HUDEP-2 (cell line): ENCODE results near the gene CCN5.
A peak's percentile ranks its signal among the peaks of the same experiment; 100 is the strongest.

Source experiments
- DNase-seq, 76 experiments: peaks; one replicate each; lab custom pipeline; 2025; ENCODE audit not compliant: unreplicated experiment in 76 of 76; lab: John Stamatoyannopoulos, UW

The CCN5 gene

GRCh38 chr20:44733341-44734069, 18.3 kb downstream of the CCN5 start:
- DNase-seq, result peak in 52 of 76 experiments; percentile 4 to 65 (median 32)

- no peak for DNase-seq
Measured at GRCh38 chr20:44734938-44735337, 19.8 kb downstream of the CCN5 start.

DNA sequence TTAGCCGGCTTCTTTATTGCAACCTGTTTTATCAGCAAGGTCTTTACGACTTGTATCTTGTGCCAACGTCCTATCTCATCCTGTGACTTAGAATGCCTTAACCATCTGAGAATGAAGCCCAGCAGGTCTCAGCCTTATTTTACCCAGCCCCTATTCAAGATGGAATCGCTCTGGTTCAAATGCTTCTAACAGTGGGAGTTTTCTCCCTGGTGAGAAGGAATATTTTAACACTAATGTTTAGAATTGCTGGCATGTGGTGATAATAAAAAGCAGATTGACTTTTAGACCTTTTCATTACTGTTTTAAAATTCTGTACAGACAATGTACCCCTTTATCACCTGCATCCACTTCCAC, 20.6 kb downstream of the CCN5 start:
- no peak for DNase-seq

DNA sequence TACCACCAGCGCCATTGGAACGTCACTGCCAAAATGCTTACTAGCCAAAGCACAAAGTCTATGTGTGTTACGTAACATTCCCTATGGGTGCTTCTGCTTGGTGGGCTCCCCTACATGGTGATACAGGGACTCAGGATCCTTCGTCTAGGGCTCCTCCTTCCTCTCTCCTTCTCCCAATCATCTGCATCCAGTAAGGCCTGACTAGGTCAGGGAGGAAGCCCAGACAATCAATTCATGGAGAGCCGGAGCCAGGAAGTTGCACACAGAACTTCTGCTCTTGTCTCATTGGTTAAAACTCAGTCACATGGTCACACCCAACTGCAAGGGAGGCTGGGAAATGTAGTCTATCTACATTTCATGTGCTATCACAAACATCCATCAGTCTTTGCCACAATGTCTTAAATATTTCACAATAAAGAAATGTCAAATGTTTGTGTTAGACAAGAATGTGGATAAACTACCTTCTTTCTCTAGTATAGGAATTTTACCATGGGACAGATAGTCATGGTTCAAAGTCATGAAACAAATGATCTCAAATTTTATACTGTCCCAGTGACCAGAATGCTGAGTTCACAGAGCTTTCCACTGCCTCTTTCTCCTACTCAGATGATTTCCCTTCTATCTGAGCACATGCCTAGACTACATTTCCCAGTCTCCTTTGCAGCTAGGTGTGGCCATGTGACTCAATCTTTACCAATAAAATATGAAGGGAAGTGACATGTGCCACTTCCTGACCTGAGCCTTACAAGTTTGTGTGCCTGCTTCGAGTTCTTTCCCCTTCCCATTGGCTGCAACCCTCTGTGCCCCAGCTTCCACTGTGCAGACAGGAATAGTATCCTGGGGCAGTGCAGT, 21.2 kb downstream of the CCN5 start:
- peak in 17 of 76 experiments; percentile 4 to 53 (median 14) for DNase-seq

DNA sequence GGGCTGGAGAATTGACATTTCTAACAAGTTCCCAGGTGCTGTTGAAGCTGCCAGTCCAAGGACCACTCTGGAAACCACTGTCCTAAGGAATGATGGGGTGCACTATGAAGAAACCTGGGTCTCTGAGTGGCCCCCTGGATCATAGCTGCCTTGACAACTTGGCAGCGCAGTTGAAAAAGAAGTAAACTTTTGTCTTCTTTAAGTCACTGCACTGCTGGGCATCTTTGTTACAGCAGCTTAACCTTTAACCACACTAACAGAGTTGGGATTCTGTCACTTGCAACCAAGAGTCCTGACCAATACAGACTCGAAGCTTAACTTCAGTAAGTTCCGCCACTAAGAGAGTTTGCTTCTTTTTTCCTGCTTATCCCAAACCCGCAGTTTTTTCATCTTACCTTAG, 21.9 kb downstream of the CCN5 start:
- no peak for DNase-seq

DNA sequence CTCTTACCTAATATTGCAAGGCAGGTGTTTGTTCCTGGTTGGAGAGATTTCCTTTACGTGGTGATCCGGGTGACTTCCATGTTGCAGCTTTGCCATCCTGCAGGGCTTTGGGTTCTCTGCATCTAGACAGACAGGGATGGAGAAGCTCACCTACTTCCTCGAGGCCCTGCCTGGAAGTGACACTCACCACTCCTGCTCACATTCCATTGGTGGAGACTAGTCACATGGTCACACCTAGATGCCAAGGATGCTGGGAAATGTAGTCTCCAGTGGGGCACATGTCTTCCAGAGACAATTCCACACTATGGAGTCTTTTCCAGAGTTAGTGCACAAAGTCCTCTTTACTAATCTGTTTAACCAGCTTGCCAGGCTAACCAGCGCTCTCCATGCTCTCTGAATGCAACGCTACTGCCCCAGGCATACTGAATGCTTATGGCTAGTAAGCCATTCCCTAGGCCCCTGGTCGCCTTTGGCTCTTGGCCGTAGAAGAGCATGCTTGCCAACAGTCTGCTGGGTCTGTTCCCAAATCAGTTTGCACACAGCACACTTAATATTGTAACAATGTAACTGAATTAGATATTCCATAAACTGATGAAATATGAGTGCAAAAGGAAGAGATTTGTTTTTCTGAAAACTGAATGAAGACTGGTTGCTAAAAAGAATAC, 23.8 kb downstream of the CCN5 start:
- peak in 36 of 76 experiments; percentile 3 to 58 (median 20) for DNase-seq

DNA sequence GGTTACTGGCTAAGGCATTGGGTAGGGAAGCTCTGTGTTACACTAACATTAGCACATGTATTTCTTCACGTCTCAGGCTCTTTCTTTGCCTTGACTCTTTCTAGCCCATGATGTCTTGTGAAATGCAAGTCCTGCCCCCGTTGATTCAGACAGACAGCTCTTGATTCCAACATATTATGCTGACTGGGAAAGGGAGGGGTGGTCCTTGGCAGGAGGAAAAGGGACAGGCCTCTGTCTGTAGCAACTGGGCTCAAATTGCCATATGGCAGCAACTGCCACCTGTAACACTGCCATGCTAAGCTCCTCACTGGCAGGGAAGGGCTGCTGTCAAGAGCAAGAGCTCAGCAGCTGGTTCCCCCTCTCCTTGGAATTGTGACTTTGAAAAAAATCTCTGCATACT, 24.8 kb downstream of the CCN5 start:
- no peak for DNase-seq

DNA sequence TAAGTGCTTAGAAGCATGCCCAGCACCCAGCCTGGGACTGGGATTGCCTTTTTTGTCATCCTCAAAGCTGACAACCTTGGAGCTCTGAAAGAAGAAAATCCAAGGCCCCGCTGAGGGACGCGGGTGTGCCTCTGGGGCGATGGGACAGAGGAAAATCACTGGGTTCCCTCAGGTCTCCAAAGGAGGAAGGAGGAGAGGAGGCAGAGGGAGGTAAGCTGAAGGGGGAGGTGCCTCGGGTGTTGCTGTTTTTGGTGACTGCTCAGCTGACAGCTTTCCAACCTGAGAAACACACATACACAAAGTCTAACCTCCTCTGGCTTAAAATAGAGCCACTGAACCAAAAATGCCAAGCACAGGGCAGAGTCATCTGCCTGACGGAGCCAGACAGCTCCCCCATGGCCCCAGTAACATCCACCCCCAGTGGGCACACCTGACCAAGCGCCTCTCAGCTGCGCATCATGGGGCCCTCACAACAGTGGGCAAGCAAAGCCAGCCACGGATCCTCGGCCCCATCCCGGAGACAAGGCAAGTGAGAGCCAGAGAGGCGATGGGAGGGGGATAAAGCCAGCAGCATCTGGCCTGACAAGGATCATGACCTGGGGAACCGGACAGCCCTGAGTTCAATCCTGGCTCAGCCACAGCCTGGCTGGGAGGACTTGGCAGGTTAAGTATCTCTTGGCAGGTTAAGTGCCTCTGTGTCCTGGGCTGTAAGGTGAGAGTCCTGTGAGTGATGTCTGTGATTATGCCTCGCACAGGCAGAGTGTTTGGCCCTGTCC, 27.3 kb downstream of the CCN5 start:
- DNase-seq, result no peak

DNA sequence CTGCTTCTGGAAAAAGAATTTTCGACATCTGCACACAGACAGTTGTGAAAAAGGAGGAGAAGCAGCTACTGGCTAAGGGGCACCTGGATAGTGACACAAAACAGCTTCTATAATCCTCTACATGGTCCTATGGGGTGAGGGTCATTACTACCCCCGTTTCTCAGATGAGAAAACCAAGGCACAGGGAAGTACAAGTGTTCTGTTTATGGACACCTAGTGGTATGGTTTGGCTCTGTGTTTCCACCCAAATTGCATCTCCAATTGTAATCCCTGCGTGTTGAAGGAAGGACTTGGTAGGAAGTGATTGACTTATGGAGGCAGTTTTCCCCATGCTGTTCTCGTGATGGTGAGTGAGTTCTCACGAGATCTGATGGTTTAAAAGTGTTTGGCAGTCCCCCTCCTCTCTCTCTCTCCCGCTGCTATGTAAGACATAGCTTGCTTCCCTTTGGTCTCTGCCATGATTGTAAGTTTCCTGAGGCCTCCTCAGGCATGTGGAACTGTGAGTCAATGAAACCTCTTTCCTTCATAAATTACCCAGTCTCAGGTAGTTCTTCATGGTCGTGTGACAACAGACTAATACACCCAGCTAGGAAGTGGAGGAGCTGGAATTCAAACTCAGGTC, 28.0 kb downstream of the CCN5 start:
- DNase-seq, result no peak

DNA sequence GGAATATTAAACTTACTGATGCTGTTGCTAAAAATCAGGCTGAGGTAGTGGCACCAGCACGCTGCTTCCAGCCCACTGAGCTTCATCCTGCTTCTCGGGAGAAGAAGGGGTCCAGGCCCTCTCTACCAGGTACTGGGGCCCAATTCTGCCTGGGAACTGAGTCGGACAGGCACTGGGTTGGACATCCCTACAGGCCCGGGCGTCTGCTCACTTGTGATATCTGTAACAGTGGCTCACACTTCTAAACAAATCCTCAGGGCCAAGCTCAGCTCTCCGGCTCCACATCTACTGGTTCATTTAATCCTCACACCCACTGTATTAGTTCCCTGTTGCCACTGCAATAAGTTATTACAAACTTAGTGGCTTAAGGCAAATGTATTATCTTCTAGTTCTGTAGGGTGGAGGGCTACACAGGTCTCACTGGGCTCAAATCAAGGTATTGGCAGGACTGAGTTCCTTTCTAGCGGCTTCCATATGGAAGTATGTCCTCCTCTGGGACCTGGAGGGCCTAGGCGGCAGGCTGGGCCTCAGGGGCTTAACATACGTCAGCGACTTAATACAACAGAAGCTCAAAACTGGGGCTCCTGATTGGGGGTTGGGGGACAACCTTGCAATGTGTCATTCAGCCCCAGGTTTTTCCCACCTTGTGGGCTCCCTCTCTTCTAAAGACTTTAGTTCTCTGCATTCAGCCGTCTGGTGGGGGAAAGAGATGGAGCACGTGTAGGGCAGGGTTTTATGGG, 28.9 kb downstream of the CCN5 start:
- DNase-seq, result no peak

DNA sequence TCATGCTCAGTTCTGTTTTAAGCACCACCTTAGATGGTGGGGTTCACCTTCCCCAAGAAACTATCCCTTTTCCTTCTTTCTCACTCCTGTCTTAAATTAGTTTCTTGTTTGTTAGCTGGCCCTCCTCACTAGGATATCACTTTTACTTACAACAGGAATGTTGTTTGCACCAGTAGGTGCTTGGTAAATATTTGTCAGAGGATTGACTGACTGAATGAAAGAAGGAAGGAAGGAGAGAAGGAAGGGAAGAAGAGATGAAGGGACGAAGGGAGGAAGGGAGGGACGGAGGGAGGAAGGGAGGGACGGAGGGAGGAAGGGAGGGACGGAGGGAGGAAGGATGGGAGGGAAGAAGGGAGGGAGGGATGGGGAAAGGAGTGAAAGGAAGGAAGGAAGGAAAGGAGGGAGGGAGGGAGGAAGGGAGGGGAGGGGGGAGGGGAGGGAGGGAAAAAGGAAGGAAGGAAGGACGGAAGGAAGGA, 30.0 kb downstream of the CCN5 start:
- no peak for DNase-seq

DNA sequence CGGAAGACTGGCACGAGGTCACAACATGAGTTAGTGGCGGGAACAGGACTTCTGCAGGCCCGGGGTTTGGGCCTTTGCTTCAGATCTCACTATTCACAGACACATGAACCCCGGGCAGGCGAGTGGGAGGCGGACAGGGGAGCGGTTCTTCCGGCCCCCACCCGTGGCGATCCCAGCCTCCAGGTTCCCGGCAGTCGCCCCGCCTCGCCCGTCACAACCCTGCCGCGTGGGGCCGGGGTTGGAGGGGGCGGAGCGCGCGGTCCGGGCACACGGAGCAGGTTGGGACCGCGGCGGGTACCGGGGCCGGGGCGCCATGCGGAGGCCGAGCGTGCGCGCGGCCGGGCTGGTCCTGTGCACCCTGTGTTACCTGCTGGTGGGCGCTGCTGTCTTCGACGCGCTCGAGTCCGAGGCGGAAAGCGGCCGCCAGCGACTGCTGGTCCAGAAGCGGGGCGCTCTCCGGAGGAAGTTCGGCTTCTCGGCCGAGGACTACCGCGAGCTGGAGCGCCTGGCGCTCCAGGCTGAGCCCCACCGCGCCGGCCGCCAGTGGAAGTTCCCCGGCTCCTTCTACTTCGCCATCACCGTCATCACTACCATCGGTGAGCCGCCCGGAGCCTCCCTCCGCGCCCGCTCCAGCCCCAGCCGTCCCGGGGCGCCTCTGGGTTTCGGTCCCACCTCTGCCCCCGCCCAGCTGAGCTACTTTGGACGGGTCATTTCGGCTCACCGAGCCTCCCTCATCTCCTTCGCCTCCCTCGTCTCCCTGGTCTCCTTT, 30.6 kb downstream of the CCN5 start, which contains the start of gene KCNK15:
KCNK15 (plus strand) TSS at position 268 of the 769 bp plus-strand sequence; CDS start at position 314, 46 bp downstream.
- no peak for DNase-seq

DNA sequence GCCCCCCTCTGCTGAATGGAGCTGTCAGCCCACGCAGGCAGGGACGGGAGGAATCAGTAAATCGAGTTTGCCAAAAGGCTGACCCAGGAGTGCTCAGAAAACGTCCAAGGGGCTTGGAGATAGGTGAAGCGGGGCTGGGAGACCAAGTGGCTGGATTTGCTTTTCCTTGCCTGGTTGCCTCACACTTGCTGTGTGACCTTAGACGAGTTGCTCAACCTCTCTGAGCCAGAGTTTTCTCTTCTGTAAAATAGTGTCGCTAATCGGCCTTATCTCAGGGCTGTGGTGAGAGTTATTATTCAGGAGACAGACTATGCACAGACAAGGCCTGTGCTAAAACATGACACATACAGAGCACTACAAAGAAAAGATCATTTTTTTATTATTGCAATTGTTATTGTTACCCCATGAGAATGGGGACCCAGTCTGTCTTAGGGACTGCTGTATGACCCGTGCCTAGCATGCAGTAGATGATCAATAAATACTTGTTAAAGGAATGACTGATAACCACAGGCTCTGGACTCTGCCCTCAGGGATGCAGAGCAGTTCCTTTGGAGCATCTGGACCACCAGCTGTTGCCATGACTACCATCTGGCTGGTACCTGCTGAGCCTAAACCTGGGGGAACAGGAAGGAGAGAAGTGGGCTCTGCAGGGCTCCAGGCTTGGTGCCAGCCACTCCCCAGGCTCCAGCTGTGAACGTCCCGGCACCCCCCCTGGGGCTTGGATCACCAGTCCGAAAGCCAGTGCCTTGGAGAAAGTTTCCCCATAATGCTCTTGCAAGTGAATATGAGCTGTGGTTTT, 31.4 kb downstream of the CCN5 start:
- DNase-seq, result no peak

DNA sequence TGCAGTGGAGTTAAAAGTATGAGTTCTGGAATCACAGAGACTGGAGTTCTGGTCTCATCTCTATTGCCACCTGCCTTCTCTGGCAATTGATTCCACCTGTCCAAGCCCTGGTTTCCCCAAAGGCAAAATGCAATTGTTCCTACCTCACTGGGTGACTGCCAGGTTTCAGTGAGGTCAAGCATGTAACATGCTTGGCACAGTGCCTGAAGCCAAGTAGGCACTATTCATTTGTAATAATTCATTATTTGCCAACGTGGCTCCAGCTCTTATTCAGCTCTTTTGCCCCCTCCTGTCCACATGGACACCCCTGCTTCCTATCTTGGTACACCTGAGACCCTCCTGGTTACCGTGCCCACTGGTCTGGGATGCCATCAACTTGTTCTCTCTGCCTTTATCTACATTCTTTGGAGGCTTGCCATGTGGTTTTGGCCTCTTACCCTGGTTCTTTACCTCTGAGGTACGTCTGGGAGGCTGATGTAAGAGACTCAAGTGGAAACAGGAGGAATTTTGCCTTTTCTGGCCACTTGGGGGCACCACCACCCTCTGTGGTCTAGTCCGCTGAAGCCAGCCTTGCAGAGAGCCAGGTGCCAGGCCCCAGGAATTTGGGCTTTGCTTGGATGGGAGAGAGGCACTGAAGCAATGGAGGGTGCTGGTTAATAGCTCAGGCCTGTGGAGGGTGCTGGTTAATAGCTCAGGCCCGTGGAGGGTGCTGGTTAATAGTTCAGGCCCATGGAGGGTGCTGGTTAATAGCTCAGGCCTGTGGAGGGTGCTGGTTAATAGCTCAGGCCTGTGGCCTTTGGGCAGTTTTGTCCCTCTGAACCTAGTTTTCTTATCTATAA, 32.2 kb downstream of the CCN5 start:
- DNase-seq, result peak in 60 of 76 experiments; percentile 3 to 73 (median 26)

DNA sequence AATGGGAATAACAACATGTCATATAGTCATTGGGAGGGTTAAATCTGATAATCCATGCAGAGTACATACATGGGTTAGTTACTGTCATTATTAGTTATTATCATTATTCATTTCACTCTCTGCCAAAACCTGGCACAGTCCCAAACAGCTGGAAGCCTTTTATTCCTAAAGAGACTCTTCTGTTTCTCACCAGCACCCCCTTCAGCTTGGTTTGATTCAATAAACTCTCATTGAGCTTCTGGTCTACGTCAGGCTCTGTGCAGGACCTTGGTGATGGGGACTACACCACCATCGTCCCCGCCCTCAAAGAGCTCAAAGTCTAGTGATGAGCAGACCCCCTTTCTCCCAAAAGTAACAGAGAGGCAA, 32.8 kb downstream of the CCN5 start:
- no peak for DNase-seq

DNA sequence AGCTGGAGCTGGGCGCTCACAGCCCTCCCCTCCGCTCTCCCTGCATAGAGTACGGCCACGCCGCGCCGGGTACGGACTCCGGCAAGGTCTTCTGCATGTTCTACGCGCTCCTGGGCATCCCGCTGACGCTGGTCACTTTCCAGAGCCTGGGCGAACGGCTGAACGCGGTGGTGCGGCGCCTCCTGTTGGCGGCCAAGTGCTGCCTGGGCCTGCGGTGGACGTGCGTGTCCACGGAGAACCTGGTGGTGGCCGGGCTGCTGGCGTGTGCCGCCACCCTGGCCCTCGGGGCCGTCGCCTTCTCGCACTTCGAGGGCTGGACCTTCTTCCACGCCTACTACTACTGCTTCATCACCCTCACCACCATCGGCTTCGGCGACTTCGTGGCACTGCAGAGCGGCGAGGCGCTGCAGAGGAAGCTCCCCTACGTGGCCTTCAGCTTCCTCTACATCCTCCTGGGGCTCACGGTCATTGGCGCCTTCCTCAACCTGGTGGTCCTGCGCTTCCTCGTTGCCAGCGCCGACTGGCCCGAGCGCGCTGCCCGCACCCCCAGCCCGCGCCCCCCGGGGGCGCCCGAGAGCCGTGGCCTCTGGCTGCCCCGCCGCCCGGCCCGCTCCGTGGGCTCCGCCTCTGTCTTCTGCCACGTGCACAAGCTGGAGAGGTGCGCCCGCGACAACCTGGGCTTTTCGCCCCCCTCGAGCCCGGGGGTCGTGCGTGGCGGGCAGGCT, 35.1 kb downstream of the CCN5 start:
- DNase-seq, result peak in 1 of 76 experiments; percentile 0
